ENCODE data around the gene RAB10.
"Not testable (repeated sequence)": the region's sequence is repeated elsewhere in the genome, so short reads cannot be mapped to it uniquely, and the experiment has no call there.

GRCh38 chr2:26016706-26017045, 17.2 kb upstream of the RAB10 start:
- TF ChIP-seq, protein P1, sequence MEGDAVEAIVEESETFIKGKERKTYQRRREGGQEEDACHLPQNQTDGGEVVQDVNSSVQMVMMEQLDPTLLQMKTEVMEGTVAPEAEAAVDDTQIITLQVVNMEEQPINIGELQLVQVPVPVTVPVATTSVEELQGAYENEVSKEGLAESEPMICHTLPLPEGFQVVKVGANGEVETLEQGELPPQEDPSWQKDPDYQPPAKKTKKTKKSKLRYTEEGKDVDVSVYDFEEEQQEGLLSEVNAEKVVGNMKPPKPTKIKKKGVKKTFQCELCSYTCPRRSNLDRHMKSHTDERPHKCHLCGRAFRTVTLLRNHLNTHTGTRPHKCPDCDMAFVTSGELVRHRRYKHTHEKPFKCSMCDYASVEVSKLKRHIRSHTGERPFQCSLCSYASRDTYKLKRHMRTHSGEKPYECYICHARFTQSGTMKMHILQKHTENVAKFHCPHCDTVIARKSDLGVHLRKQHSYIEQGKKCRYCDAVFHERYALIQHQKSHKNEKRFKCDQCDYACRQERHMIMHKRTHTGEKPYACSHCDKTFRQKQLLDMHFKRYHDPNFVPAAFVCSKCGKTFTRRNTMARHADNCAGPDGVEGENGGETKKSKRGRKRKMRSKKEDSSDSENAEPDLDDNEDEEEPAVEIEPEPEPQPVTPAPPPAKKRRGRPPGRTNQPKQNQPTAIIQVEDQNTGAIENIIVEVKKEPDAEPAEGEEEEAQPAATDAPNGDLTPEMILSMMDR (conservative IDR thresholded peaks at IDR 0.05; ENCODE audit: low read depth, low read length) = not testable (repeated sequence)
- TF ChIP-seq EZH2 (IDR thresholded peaks at IDR 0.05; ENCODE audit: borderline replicate concordance, low read depth, low read length, poor library complexity, severe bottlenecking) = not testable (repeated sequence)
